Measurements from ENCODE around the gene ZNF831. TPM values are rescaled to one million over a fixed set of nuclear protein-coding genes. Genes with fewer than 3 reads are reported as not detected.

The ZNF831 gene
- total RNA-seq, 2 experiments from 2014 or later = 7.9 to 10.2 TPM

DNA sequence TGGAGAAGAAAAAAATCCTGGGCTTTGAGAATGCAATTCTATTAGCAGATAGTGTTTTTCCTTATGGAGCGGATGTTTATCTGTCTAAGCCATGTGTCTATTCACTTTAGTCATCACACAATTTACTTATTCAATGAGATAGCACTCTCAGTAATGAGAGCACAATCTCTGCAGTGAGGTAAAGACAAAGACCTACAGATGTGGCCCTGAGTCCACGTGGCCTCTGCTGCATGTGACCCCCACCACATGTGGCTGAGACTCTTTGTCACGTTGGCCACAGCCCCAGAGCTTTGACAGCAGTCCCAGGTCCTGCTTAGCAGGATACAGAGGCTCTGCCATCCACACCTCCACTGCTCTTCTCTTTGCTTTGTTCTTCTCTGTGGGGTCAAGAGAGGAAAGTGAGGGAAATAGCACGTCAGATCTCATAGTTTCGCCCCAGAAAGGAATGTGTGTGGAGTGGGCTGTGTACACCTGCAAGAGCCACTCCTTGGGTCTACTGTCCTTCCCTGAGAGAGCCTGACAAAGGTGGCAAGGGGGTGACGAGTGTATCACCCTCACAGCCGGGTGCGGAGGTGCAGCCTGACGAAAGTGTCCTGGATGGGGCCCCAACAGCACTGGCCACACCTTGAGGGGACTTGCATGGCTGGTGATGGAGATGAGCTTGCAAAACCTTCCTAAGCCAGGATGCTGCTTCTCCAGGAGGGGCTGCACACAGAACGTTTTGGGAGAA is 40.7 kb downstream of the ZNF831 start:
- H3K4me3 Mint-ChIP-seq = no peak overlapping the region
- peaks cover 4% of the 10 kb centered on the region for H3K9me3 Mint-ChIP-seq (ENCODE audit: low read depth)
- ATAC-seq (no peak), DNase-seq (no peak)
- H3K27ac Mint-ChIP-seq = no peak overlapping the region
- peaks cover 4% of the 10 kb centered on the region for H3K4me1 Mint-ChIP-seq
- peaks cover 11% of the 10 kb centered on the region for H3K36me3 Mint-ChIP-seq
- CTCF ChIA-PET = interaction anchor here (2.0 to 10.4 kb wide), 2 partner anchors 18 to 118 kb away, joined by 8 to 195 read pairs; no protein-coding TSS in a partner anchor
- H3K27me3 Mint-ChIP-seq = no peaks in the 10 kb centered on the region

DNA sequence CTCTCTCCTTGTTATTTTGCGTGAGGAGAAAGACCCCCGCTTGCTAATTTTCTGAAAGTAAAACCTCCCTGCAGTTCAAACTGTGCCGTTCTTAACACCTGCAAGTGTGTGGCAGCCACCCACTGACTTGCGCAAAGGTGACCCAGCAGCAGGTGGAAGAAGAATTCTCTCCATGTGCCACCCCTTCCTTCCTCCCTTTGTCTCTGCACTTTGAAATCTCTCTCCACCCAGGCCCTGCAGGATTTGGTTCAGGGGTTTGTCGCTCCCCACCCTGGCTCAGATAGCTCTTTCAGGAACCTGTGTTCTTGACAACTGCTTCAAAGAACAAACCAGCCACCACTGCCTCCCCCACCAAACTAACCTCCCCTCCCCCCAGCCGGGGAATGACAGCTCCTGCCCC is 41.4 kb downstream of the ZNF831 start:
- no peak for DNase-seq
- Mint-ChIP-seq H3K4me3 (no peak overlapping the region), H3K36me3 (peaks cover 6% of the 10 kb centered on the region), H3K27me3 (no peaks in the 10 kb centered on the region), H3K9me3 (ENCODE audit: low read depth) (peaks cover 3% of the 10 kb centered on the region), H3K4me1 (peaks cover 4% of the 10 kb centered on the region), H3K27ac (no peak overlapping the region)
- ATAC-seq = no peak
- CTCF ChIA-PET = interaction anchor here (1.3 to 10.4 kb wide), 4 partner anchors 17 to 340 kb away, joined by 3 to 195 read pairs (median 8); no protein-coding TSS in a partner anchor

DNA sequence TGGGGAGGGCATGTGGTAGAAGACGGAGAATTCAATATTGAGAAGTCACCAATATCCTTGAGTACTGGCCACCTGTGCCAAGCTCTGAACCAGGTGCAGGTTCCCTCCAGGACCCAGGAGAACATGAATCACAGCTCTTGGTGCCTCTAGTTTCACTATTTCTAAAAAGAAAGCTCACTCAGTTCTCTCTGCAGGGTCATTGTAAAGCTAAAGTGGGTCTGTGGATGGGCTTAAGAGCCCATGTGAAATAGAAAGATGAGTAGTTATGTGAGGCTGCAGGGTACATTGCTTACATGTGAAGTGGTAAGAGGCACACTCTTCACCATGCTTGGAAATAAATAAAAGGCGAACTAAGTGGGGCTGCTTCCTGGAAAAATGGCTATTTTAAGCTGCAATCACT is 43.6 kb downstream of the ZNF831 start:
- ATAC-seq = no peak
- CTCF ChIA-PET = interaction anchor here (0.6 to 10.4 kb wide), 44 partner anchors 8 to 343 kb away, joined by 3 to 195 read pairs (median 5); partner anchors contain the start of gene ZNF831
- Mint-ChIP-seq H3K4me1 (peaks cover 4% of the 10 kb centered on the region), H3K36me3 (peaks cover 2% of the 10 kb centered on the region), H3K4me3 (no peak overlapping the region), H3K9me3 (ENCODE audit: low read depth) (no peaks in the 10 kb centered on the region), H3K27me3 (no peaks in the 10 kb centered on the region), H3K27ac (no peak overlapping the region)
- no peak for DNase-seq

- CTCF ChIA-PET = interaction anchor here (0.6 to 10.4 kb wide), 45 partner anchors 8 to 344 kb away, joined by 3 to 195 read pairs (median 5); partner anchors contain the start of gene ZNF831
- Mint-ChIP-seq H3K9me3 (ENCODE audit: low read depth) (no peaks in the 10 kb centered on the region), H3K36me3 (peaks cover 4% of the 10 kb centered on the region), H3K4me3 (no peak overlapping the region), H3K4me1 (peaks cover 4% of the 10 kb centered on the region), H3K27ac (peak overlapping the region; percentile 49), H3K27me3 (no peaks in the 10 kb centered on the region)
- DNase-seq (peak; percentile 86), ATAC-seq (peak; percentile 96)
These were observed 44.2 kb downstream of the ZNF831 start for GRCh38 chr20:59207742-59208357.

GRCh38 chr20:59210186-59210585 is 46.6 kb downstream of the ZNF831 start:
- ATAC-seq (no peak), DNase-seq (no peak)
- Mint-ChIP-seq H3K36me3 (peaks cover 4% of the 10 kb centered on the region), H3K27ac (no peak overlapping the region), H3K4me3 (no peak overlapping the region), H3K4me1 (peaks cover 4% of the 10 kb centered on the region), H3K9me3 (ENCODE audit: low read depth) (no peaks in the 10 kb centered on the region), H3K27me3 (no peaks in the 10 kb centered on the region)
- CTCF ChIA-PET = interaction anchor here (1.3 to 10.4 kb wide), 3 partner anchors 12 to 340 kb away, joined by 4 to 195 read pairs (median 8); no protein-coding TSS in a partner anchor

GRCh38 chr20:59211208-59211765 is 47.7 kb downstream of the ZNF831 start:
- H3K9me3 Mint-ChIP-seq (ENCODE audit: low read depth) = no peaks in the 10 kb centered on the region
- CTCF ChIA-PET = interaction anchor here (0.8 to 10.4 kb wide), 3 partner anchors 11 to 342 kb away, joined by 4 to 195 read pairs (median 5); no protein-coding TSS in a partner anchor
- H3K4me3 Mint-ChIP-seq = no peak overlapping the region
- ATAC-seq (no peak), DNase-seq (no peak)
- H3K27ac Mint-ChIP-seq = no peak overlapping the region
- H3K27me3 Mint-ChIP-seq = no peaks in the 10 kb centered on the region
- H3K36me3 Mint-ChIP-seq = peaks cover 4% of the 10 kb centered on the region
- peaks cover 4% of the 10 kb centered on the region for H3K4me1 Mint-ChIP-seq

- ATAC-seq (no peak), DNase-seq (no peak)
- Mint-ChIP-seq H3K4me3 (no peak overlapping the region), H3K36me3 (peaks cover 2% of the 10 kb centered on the region), H3K4me1 (no peaks in the 10 kb centered on the region), H3K27ac (no peak overlapping the region), H3K27me3 (no peaks in the 10 kb centered on the region), H3K9me3 (ENCODE audit: low read depth) (no peaks in the 10 kb centered on the region)
- CTCF ChIA-PET = interaction anchor here (1.2 to 10.4 kb wide), 4 partner anchors 8 to 127 kb away, joined by 3 to 195 read pairs (median 6); no protein-coding TSS in a partner anchor
These were observed 50.5 kb downstream of the ZNF831 start for GRCh38 chr20:59214073-59214472.

DNA sequence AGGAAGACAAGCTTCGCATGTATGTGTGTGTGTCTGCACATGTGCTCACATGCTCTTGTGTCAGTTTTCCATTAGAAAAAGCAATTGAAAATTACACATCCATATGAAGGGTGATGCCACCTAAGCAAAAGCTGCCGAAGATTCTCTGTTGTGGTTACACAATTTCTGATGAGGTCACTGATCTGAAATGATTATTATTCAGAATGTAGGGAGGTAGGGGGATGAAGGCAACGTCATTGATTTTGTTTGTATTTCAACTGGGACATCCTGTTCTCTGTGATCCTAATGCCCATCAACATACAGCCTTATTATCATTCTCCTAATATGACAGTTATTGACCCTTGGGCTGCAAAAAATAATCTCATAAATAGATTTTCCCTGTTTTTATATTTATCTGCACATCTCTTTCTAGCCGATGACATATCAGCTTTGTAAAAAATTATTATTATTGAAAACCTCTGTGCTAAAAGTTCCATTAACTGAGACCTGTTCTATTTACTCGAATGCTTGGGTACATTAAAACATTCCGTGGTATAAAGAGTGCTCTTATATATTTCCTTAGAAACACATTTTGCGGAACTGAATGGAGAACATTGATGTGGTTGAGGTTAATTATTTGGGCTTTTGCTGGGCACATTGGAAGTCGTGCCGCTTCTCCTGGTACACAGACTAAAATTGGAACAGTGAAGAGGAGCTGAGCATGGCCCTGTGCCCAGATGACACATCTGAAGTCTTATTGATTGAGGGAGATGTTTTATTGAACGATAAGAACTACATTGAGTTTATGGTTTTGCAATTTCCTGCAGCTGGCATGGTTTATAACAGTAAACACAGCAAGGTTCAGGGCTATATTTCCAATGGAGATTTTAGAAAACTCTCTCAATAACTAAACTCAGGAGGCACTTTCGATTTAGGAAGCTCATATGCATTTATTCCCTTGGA is 51.3 kb downstream of the ZNF831 start:
- DNase-seq (no peak), ATAC-seq (no peak)
- Mint-ChIP-seq H3K27ac (no peak overlapping the region), H3K36me3 (peaks cover 2% of the 10 kb centered on the region), H3K9me3 (ENCODE audit: low read depth) (no peaks in the 10 kb centered on the region), H3K4me3 (no peak overlapping the region), H3K4me1 (no peaks in the 10 kb centered on the region), H3K27me3 (no peaks in the 10 kb centered on the region)
- CTCF ChIA-PET = interaction anchor here (0.9 to 1.9 kb wide), 5 partner anchors 7 to 281 kb away, joined by 3 to 8 read pairs (median 3); no protein-coding TSS in a partner anchor

- peaks cover 2% of the 10 kb centered on the region for H3K36me3 Mint-ChIP-seq
- ATAC-seq = no peak
- no peaks in the 10 kb centered on the region for H3K27me3 Mint-ChIP-seq
- no peaks in the 10 kb centered on the region for H3K9me3 Mint-ChIP-seq (ENCODE audit: low read depth)
- H3K27ac Mint-ChIP-seq = no peak overlapping the region
- CTCF ChIA-PET = interaction anchor here (2.2 kb wide), 1 partner anchor 9 kb away, joined by 8 read pairs; no protein-coding TSS in a partner anchor
- no peak for DNase-seq
- H3K4me3 Mint-ChIP-seq = no peak overlapping the region
- H3K4me1 Mint-ChIP-seq = peaks cover 5% of the 10 kb centered on the region
These were observed 53.6 kb downstream of the ZNF831 start for GRCh38 chr20:59217173-59217572.

- CTCF ChIA-PET = interaction anchor here (2.2 kb wide), 1 partner anchor 10 kb away, joined by 8 read pairs; no protein-coding TSS in a partner anchor
- H3K4me3 Mint-ChIP-seq = no peak overlapping the region
- H3K27me3 Mint-ChIP-seq = peaks cover 1% of the 10 kb centered on the region
- no peaks in the 10 kb centered on the region for H3K36me3 Mint-ChIP-seq
- no peak for ATAC-seq
- H3K4me1 Mint-ChIP-seq = peaks cover 6% of the 10 kb centered on the region
- H3K9me3 Mint-ChIP-seq (ENCODE audit: low read depth) = no peaks in the 10 kb centered on the region
- H3K27ac Mint-ChIP-seq = no peak overlapping the region
- no peak for DNase-seq
These were observed 54.2 kb downstream of the ZNF831 start for GRCh38 chr20:59217794-59218280.

DNA sequence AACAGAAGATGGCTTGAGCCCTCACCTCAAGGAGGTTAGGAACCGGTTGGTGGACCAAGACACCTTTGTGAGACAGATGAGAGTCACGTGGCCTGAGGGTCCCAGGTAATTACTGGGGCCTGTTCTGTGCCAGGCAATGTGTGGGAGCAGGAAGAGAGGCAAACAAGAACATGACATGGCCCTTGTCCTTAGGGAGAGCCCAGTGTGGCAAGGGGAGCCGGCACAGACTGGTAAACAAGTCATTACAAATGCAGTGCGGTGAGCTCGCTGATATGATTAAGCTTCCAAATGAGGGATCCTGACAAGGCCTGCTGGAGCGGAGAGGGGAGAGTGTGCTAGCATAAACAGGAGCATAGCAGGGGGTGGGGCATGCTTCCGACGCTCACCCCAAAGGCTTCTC is 55.6 kb downstream of the ZNF831 start:
- no peaks in the 10 kb centered on the region for H3K36me3 Mint-ChIP-seq
- DNase-seq (no peak), ATAC-seq (no peak)
- peaks cover 7% of the 10 kb centered on the region for H3K4me1 Mint-ChIP-seq
- H3K27me3 Mint-ChIP-seq = peaks cover 2% of the 10 kb centered on the region
- CTCF ChIA-PET = no interaction called here
- no peaks in the 10 kb centered on the region for H3K9me3 Mint-ChIP-seq (ENCODE audit: low read depth)
- H3K27ac Mint-ChIP-seq = no peak overlapping the region
- H3K4me3 Mint-ChIP-seq = no peak overlapping the region

GRCh38 chr20:59220161-59220560 is 56.5 kb downstream of the ZNF831 start:
- no peaks in the 10 kb centered on the region for H3K36me3 Mint-ChIP-seq
- CTCF ChIA-PET = interaction anchor here (1.8 kb wide), 1 partner anchor 56 kb away, joined by 4 read pairs; the partner anchor contains the start of gene ZNF831
- peaks cover 2% of the 10 kb centered on the region for H3K27me3 Mint-ChIP-seq
- no peaks in the 10 kb centered on the region for H3K9me3 Mint-ChIP-seq (ENCODE audit: low read depth)
- no peak for ATAC-seq
- H3K4me3 Mint-ChIP-seq = no peak overlapping the region
- DNase-seq = no peak
- no peak overlapping the region for H3K27ac Mint-ChIP-seq
- H3K4me1 Mint-ChIP-seq = peaks cover 7% of the 10 kb centered on the region

Measured in activated CD8-positive, alpha-beta memory T cell treated with anti-CD3 and anti-CD28 coated beads, Interleukin-2, amount 10 ng/mL, durations not matched to agents 7 days and 5 days (primary cell).